Uterus (tissue), 4 donors: ENCODE data around the gene PLXNA2. TPM values are rescaled to one million over a fixed set of nuclear protein-coding genes. Genes with fewer than 3 reads are reported as not detected.

ENCODE experiments used
- DNase-seq, 2 donors: peaks; one replicate each; pipeline ENCODE4 v3.0.0-alpha.2; 2019 to 2020
- H3K27ac ChIP-seq, 2 donors: fragments of 200-600 bp; sonication (generic); 1 replicate in 1 of 2; 2 replicates in 1 of 2; pipeline ENCODE4 v1.5.1; 2016 to 2018
- H3K27me3 ChIP-seq, 2 donors: fragments of 200-600 bp; sonication (generic); one replicate each; pipeline ENCODE4 v1.5.1; 2018 to 2019; ENCODE audit warnings: control low read depth in 1 of 2
- H3K36me3 ChIP-seq, 2 donors: fragments of 200-600 bp; sonication (generic); one replicate each; pipeline ENCODE4 v1.5.1; 2019; ENCODE audit warnings: control low read depth in 1 of 2
- H3K4me1 ChIP-seq, 2 donors: fragments of 200-600 bp; sonication (generic); one replicate each; pipeline ENCODE4 v1.5.1; 2018 to 2019; ENCODE audit warnings: control low read depth in 1 of 2
- H3K4me3 ChIP-seq, 2 donors: fragments of 200-600 bp; sonication (generic); 1 replicate in 1 of 2; 2 replicates in 1 of 2; pipeline ENCODE4 v1.5.1; 2018 to 2019; ENCODE audit warnings: mild to moderate bottlenecking in 1 of 2
- H3K9me3 ChIP-seq, 2 donors: fragments of 200-600 bp; sonication (generic); one replicate each; pipeline ENCODE4 v1.5.1; 2019; ENCODE audit warnings: control low read depth in 1 of 2
- POLR2A ChIP-seq, 2 donors: fragments of 450-650 bp; IDR thresholded peaks; one replicate each; pipeline ENCODE4 v1.6.1; 2016; ENCODE audit warnings: antibody characterized with exemption in 2 of 2, mild to moderate bottlenecking in 1 of 2, moderate library complexity in 1 of 2
- intact Hi-C: fragments of 100-400 bp; cut with DNase I; formaldehyde crosslinking; loops from one replicate; pipeline ENCODE4 v1.15.1; 2023; ENCODE audit warnings: low total_unique reads
- total RNA-seq, 4 donors: library from RNA; depleted of rRNA in 3 of 4; stranded (reverse); fragments of >200 nt in 3 of 4; gene quantifications; one replicate each; pipeline versions ENCODE4 v1.1.0 to v1.2.4, GENCODE V29; 2014 to 2023
- TF ChIP-seq, protein P1 (sequence below), 4 experiments: fragments of 200-600 bp in 2 of 4; fragments of 450-650 bp in 2 of 4; sonication (generic) in 2 of 4; IDR thresholded peaks; one replicate each; pipeline ENCODE4 v1.5.1; 2016 to 2019; ENCODE audit warnings: antibody characterized with exemption in 4 of 4, mild to moderate bottlenecking in 2 of 4, moderate library complexity in 1 of 4
- donor health status: DM: yes; HTN: yes; CAD: no.

PLXNA2 gene
- total RNA-seq, 4 donors from 2014 or later: 5.4 to 94.5 (median 9.5) TPM

DNA sequence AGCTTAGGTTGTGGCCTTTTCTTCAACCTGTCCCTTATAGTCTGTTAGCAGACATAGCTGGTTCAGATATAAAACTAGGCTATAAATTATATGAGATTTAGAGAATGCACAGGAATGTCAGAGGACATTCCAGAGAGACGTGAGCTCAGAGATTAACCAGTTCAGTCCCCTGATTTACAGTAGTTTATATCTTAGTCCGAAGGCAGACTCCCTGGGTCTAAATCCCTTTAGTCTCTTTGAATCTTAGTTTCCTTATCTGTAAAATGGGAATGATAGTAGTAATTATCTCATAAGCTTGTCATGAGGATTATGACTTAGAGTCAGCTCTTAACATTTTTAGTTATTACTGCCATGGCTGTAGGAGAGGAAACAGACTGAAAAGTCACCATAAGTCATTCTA, 45.5 kb upstream of the PLXNA2 start:
- Histone ChIP-seq H3K9me3 (no peaks in the 10 kb centered on the region), H3K4me1 (no peaks in the 10 kb centered on the region), H3K27me3 (no peaks in the 10 kb centered on the region), H3K27ac (no peak overlapping the region), H3K36me3 (no peaks in the 10 kb centered on the region), H3K4me3 (no peak overlapping the region)
- DNase-seq: no peak
- intact Hi-C loops: no loop called here
- TF ChIP-seq, protein P1, sequence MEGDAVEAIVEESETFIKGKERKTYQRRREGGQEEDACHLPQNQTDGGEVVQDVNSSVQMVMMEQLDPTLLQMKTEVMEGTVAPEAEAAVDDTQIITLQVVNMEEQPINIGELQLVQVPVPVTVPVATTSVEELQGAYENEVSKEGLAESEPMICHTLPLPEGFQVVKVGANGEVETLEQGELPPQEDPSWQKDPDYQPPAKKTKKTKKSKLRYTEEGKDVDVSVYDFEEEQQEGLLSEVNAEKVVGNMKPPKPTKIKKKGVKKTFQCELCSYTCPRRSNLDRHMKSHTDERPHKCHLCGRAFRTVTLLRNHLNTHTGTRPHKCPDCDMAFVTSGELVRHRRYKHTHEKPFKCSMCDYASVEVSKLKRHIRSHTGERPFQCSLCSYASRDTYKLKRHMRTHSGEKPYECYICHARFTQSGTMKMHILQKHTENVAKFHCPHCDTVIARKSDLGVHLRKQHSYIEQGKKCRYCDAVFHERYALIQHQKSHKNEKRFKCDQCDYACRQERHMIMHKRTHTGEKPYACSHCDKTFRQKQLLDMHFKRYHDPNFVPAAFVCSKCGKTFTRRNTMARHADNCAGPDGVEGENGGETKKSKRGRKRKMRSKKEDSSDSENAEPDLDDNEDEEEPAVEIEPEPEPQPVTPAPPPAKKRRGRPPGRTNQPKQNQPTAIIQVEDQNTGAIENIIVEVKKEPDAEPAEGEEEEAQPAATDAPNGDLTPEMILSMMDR (IDR thresholded peaks at IDR 0.05): no peak
- TF ChIP-seq POLR2A (IDR thresholded peaks at IDR 0.05): no peak

DNA sequence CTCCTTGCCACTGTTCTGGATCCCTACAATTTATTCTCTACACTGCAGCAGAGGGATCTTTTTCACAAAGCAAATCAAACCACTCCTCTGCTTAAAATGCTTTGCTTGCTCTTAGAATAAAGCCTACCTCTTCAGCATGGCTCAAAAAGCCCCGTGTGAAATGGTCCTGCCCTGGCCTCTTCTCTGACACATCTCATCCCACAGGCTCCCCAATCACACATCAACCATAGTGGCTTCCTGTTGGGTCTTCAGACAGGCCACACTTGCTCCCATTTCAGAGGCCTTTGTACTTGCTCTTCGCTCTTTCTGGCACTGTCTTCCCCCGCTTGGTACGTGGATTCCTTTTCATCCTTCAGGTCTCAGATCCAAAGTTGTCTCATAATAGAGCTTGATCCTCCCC, 44.3 kb upstream of the PLXNA2 start:
- Histone ChIP-seq H3K9me3 (no peaks in the 10 kb centered on the region), H3K36me3 (no peaks in the 10 kb centered on the region), H3K4me1 (no peaks in the 10 kb centered on the region), H3K27me3 (no peaks in the 10 kb centered on the region), H3K27ac (no peak overlapping the region), H3K4me3 (no peak overlapping the region)
- TF ChIP-seq, protein P1 (IDR thresholded peaks at IDR 0.05): no peak
- no peak for TF ChIP-seq POLR2A (IDR thresholded peaks at IDR 0.05)
- intact Hi-C loops: no loop called here
- DNase-seq: no peak

DNA sequence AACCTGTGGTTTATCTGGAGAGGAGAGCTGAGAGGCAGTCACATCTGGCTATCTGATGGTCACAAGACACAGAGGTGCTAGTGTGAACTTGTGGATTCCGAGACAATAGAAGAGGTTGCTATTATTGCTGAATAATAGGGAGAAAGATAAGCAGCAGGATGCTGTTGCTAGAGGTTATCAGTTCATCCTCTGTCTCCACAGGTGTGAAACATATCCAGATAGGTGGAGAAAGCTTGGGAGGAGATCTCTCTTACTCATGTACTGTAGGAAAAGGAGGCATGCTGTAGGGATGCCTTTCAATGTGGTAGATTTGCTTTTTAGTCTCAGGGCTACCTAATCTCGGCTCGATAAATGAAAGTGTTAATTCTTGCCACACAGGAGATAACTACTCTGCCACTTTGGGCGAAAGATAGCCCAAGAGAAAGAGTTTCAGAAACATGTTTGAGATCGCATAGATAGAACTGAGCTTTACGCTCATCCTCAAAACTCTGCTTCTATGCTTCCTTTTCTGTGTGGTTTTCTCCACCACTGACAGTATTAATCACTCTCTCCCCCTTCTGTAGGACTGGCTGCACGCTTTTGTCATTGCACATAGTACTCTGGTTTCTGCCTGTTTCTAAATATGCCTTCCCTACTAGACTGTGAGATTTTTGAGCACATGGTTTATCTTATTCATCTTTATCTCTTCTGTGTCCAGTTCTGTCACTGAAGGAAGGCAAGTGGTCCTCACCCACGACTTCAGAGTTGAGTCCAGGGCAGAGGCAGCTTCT, 36.7 kb upstream of the PLXNA2 start:
- H3K27ac ChIP-seq: no peak overlapping the region
- no peaks in the 10 kb centered on the region for H3K36me3 ChIP-seq
- H3K4me1 ChIP-seq: no peaks in the 10 kb centered on the region
- no peak overlapping the region for H3K4me3 ChIP-seq
- intact Hi-C loops: no loop called here
- H3K27me3 ChIP-seq: no peaks in the 10 kb centered on the region
- no peaks in the 10 kb centered on the region for H3K9me3 ChIP-seq
- no peak for TF ChIP-seq POLR2A (IDR thresholded peaks at IDR 0.05)
- TF ChIP-seq, protein P1 (IDR thresholded peaks at IDR 0.05): no peak
- DNase-seq: no peak

DNA sequence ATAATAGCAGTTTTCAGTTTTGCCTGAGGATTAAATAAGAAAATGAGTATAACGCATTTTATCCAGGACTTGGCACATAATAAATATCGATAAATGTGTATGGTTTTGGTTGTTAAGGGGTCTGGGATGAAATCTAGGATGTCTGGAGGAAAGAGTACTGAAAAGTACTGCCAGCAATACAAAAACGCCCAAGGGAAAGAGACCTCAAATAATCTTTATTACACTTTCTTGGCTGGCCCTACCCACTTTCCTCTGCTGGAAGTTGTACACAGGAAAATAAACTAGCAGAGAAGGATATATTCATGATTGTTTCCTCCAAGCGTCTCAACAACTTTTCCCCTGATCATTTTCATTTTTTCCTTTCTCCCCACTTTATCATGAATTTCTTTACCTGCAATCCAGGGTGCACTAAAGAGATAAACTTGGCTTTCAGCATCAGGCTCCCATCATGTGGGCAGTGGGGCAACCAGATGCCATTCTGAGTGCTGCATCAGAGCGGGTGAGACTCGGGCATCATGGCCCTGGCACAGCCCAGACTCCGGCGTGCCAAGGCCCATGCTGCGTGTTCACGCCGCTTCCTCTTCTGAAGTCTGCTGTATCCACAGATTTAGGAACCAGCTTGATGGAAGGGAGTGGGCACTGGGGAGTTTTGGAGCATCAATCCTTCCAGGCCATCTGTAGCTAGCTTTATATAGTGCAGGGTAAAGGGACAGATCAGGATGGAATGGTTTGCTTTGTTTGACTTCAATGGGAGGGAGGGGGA, 35.8 kb upstream of the PLXNA2 start:
- no peak for DNase-seq
- no peaks in the 10 kb centered on the region for H3K36me3 ChIP-seq
- intact Hi-C loops: no loop called here
- no peak for TF ChIP-seq POLR2A (IDR thresholded peaks at IDR 0.05)
- TF ChIP-seq, protein P1 (IDR thresholded peaks at IDR 0.05): no peak
- H3K9me3 ChIP-seq: no peaks in the 10 kb centered on the region
- no peak overlapping the region for H3K4me3 ChIP-seq
- no peaks in the 10 kb centered on the region for H3K27me3 ChIP-seq
- H3K4me1 ChIP-seq: no peaks in the 10 kb centered on the region
- H3K27ac ChIP-seq: no peak overlapping the region

DNA sequence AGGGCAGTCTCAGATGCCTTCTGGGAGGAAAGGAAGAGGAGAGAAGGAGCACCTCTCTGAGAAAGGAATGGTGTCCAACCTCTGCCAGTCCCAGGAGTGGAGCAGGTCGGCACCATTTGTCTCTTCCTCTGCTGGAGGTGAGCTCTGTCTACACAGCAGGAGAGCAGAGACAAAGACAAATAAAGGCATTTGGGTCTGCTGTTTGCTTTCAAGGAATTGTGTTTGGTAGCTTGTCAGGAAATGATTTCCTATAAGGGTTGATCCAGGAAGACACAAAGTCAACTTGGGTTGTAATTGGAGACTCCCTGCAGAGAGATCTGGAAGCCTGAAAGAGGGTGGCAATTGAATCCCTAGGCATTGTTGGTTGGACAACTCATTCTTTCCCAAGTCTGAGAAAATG, 34.5 kb upstream of the PLXNA2 start:
- no peak overlapping the region for H3K27ac ChIP-seq
- no peaks in the 10 kb centered on the region for H3K9me3 ChIP-seq
- H3K27me3 ChIP-seq: no peaks in the 10 kb centered on the region
- no peak for DNase-seq
- H3K4me1 ChIP-seq: no peaks in the 10 kb centered on the region
- H3K4me3 ChIP-seq: no peak overlapping the region
- H3K36me3 ChIP-seq: no peaks in the 10 kb centered on the region
- intact Hi-C loops: no loop called here
- TF ChIP-seq, protein P1 (IDR thresholded peaks at IDR 0.05): no peak
- TF ChIP-seq POLR2A (IDR thresholded peaks at IDR 0.05): no peak
